Measurements from ENCODE around the gene MATN3.

DNA sequence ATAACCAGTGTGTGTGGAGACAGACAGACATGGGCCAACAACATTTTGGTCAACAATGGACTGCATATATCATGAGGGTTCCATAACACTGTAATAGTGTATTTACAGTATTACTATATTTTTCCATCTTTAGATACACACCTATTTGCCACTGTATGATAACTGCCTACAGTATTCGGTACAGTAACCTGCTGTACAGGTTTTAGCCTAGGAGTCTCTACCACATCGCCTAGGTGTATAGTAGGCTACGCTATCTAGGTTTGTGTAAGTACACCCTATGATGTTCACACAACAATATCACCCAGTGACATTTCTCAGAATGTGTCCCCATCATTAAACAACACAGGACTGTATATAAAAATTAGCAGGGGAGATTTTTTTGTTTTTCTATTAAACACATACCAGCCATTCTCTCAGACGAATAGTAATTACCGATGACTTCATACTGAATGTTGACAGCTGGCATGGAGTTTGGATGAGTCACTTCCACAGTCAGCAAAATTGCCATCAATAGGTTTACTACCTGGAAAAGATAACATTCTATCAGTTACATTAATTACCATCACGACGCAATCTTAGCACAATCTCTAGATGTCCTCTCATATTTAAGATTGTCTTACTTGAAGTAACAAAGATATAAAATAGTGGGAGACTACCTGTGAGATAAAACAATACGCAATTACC is 28.2 kb upstream of the MATN3 start:
- TF ChIP-seq, protein P1, sequence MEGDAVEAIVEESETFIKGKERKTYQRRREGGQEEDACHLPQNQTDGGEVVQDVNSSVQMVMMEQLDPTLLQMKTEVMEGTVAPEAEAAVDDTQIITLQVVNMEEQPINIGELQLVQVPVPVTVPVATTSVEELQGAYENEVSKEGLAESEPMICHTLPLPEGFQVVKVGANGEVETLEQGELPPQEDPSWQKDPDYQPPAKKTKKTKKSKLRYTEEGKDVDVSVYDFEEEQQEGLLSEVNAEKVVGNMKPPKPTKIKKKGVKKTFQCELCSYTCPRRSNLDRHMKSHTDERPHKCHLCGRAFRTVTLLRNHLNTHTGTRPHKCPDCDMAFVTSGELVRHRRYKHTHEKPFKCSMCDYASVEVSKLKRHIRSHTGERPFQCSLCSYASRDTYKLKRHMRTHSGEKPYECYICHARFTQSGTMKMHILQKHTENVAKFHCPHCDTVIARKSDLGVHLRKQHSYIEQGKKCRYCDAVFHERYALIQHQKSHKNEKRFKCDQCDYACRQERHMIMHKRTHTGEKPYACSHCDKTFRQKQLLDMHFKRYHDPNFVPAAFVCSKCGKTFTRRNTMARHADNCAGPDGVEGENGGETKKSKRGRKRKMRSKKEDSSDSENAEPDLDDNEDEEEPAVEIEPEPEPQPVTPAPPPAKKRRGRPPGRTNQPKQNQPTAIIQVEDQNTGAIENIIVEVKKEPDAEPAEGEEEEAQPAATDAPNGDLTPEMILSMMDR (conservative IDR thresholded peaks at IDR 0.05 in 1 of 2, IDR thresholded peaks at IDR 0.05 in 1 of 2; ENCODE audit: extremely low read depth in 1 of 2, insufficient read depth in 1 of 2, low read depth in 1 of 2, low read length in 2 of 2), result no peak
- no peak for TF ChIP-seq EZH2 (IDR thresholded peaks at IDR 0.05; ENCODE audit: borderline replicate concordance, low read length)

All from mammary epithelial cell (primary cell).